ENCODE data around the gene VSTM1. TPM values are rescaled to one million over a fixed set of nuclear protein-coding genes. Genes with fewer than 3 reads are reported as not detected.

The VSTM1 gene
- total and polyA plus RNA-seq, 4 donors: 0.07 to 1.3 TPM; not detected in 2

DNA sequence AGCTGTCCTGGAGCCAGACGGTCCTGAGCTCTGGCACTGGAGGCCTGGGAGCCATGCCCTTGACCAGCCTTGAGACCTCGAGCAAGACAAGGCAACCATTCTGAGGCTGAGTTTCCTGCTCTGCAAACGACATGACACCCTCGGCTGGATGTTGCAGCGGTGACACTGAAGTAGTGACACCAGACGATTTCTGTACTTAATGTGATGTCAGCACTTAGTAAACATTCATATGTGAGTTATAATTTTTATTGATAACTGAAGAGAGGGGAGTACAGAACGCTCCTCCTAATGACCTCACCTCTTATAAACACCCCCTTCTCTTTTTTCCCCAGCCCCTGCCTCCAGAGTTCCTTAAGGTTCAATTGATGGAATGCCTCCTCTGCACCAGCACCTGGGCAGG, 44.8 kb upstream of the VSTM1 start:
- H3K27ac ChIP-seq (ENCODE audit: low read depth in 1 of 2, low read length in 2 of 2): no peak overlapping the region
- H3K9ac ChIP-seq (ENCODE audit: low read depth in 1 of 2, low read length in 2 of 2): no peak overlapping the region
- no peak for DNase-seq (ENCODE audit: low spot score)
- no peaks in the 10 kb centered on the region for H3K9me3 ChIP-seq (ENCODE audit: control insufficient read depth in 4 of 4, low read length in 3 of 4)
- peaks cover 0 to 13% (median under 1%) of the 10 kb centered on the region in 4 donors for H3K4me1 ChIP-seq (ENCODE audit: control insufficient read depth in 4 of 4, insufficient read depth in 4 of 4, low read length in 3 of 4)
- TF ChIP-seq, protein P1, sequence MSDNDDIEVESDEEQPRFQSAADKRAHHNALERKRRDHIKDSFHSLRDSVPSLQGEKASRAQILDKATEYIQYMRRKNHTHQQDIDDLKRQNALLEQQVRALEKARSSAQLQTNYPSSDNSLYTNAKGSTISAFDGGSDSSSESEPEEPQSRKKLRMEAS (IDR thresholded peaks at IDR 0.05): no peak
- TF ChIP-seq, protein P2, sequence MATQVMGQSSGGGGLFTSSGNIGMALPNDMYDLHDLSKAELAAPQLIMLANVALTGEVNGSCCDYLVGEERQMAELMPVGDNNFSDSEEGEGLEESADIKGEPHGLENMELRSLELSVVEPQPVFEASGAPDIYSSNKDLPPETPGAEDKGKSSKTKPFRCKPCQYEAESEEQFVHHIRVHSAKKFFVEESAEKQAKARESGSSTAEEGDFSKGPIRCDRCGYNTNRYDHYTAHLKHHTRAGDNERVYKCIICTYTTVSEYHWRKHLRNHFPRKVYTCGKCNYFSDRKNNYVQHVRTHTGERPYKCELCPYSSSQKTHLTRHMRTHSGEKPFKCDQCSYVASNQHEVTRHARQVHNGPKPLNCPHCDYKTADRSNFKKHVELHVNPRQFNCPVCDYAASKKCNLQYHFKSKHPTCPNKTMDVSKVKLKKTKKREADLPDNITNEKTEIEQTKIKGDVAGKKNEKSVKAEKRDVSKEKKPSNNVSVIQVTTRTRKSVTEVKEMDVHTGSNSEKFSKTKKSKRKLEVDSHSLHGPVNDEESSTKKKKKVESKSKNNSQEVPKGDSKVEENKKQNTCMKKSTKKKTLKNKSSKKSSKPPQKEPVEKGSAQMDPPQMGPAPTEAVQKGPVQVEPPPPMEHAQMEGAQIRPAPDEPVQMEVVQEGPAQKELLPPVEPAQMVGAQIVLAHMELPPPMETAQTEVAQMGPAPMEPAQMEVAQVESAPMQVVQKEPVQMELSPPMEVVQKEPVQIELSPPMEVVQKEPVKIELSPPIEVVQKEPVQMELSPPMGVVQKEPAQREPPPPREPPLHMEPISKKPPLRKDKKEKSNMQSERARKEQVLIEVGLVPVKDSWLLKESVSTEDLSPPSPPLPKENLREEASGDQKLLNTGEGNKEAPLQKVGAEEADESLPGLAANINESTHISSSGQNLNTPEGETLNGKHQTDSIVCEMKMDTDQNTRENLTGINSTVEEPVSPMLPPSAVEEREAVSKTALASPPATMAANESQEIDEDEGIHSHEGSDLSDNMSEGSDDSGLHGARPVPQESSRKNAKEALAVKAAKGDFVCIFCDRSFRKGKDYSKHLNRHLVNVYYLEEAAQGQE (IDR thresholded peaks at IDR 0.05): no peak
- TF ChIP-seq HNF4A (conservative IDR thresholded peaks at IDR 0.05) (no peak), TAF1 (conservative IDR thresholded peaks at IDR 0.05) (no peak), GABPA (IDR thresholded peaks at IDR 0.05 in 1 of 2, conservative IDR thresholded peaks at IDR 0.05 in 1 of 2) (no peak), YY1 (IDR thresholded peaks at IDR 0.05) (no peak), EGR1 (IDR thresholded peaks at IDR 0.05; ENCODE audit: low read depth in 2 of 2) (no peak), RXRA (IDR thresholded peaks at IDR 0.05) (no peak), NR2F2 (IDR thresholded peaks at IDR 0.05) (no peak), HNF4G (IDR thresholded peaks at IDR 0.05) (no peak), SP1 (IDR thresholded peaks at IDR 0.05) (no peak), JUND (IDR thresholded peaks at IDR 0.05) (no peak), FOXA2 (IDR thresholded peaks at IDR 0.05) (no peak), RAD21 (IDR thresholded peaks at IDR 0.05) (no peak), FOXA1 (IDR thresholded peaks at IDR 0.05) (no peak)
- TF ChIP-seq, protein P3, sequence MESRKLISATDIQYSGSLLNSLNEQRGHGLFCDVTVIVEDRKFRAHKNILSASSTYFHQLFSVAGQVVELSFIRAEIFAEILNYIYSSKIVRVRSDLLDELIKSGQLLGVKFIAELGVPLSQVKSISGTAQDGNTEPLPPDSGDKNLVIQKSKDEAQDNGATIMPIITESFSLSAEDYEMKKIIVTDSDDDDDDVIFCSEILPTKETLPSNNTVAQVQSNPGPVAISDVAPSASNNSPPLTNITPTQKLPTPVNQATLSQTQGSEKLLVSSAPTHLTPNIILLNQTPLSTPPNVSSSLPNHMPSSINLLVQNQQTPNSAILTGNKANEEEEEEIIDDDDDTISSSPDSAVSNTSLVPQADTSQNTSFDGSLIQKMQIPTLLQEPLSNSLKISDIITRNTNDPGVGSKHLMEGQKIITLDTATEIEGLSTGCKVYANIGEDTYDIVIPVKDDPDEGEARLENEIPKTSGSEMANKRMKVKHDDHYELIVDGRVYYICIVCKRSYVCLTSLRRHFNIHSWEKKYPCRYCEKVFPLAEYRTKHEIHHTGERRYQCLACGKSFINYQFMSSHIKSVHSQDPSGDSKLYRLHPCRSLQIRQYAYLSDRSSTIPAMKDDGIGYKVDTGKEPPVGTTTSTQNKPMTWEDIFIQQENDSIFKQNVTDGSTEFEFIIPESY (IDR thresholded peaks at IDR 0.05): no peak
- TF ChIP-seq, protein P4, sequence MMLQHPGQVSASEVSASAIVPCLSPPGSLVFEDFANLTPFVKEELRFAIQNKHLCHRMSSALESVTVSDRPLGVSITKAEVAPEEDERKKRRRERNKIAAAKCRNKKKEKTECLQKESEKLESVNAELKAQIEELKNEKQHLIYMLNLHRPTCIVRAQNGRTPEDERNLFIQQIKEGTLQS (IDR thresholded peaks at IDR 0.05): no peak
- TF ChIP-seq, protein P5, sequence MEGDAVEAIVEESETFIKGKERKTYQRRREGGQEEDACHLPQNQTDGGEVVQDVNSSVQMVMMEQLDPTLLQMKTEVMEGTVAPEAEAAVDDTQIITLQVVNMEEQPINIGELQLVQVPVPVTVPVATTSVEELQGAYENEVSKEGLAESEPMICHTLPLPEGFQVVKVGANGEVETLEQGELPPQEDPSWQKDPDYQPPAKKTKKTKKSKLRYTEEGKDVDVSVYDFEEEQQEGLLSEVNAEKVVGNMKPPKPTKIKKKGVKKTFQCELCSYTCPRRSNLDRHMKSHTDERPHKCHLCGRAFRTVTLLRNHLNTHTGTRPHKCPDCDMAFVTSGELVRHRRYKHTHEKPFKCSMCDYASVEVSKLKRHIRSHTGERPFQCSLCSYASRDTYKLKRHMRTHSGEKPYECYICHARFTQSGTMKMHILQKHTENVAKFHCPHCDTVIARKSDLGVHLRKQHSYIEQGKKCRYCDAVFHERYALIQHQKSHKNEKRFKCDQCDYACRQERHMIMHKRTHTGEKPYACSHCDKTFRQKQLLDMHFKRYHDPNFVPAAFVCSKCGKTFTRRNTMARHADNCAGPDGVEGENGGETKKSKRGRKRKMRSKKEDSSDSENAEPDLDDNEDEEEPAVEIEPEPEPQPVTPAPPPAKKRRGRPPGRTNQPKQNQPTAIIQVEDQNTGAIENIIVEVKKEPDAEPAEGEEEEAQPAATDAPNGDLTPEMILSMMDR (IDR thresholded peaks at IDR 0.05; ENCODE audit: low read depth, low read length, missing input control): no peak
- WGBS: 90% methylated on average over 7 of the region's 7 CpGs
- no peak overlapping the region for H3K4me3 ChIP-seq (ENCODE audit: low read depth in 1 of 3, low read length in 3 of 3)
- H3K27me3 ChIP-seq (ENCODE audit: control insufficient read depth in 4 of 4, insufficient read depth in 4 of 4, low read length in 3 of 4): no peaks in the 10 kb centered on the region
- H3K36me3 ChIP-seq (ENCODE audit: control insufficient read depth in 4 of 4, insufficient read depth in 3 of 4, low read depth in 1 of 4, low read length in 3 of 4): peaks cover 14 to 49% (median 18%) of the 10 kb centered on the region in 4 donors
